GM19324 (cell line): ENCODE measurements around the gene KIZ.

Experiments used
- ATAC-seq: cut with Tn5 transposase; IDR thresholded peaks from one replicate; pipeline ENCODE4 v1.9.1; 2021; ENCODE audit warnings: mild to moderate bottlenecking, moderate library complexity; ENCODE audit not compliant: unreplicated experiment, low FRiP score

The KIZ gene

DNA sequence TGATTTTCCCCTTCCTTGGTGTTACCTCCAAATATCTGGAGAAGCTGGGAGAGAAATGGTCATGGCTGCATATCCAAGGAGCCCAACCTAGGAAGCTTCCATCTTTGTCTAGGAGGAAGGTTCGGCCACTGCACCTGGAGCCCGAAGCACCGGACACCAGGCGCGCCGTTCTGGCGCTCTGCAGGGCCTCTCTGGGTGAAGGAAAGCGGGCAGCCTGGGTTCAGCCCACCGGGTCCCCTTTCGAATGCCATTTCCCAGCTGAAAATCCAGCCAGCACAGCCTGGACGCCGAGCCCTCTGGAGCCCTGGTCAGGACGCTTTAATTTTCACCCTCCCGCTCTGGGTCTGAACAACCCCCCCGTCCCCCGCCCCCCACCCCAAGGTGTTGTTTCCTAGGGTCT lies 21.0 kb upstream of the KIZ start:
- ATAC-seq = no peak

DNA sequence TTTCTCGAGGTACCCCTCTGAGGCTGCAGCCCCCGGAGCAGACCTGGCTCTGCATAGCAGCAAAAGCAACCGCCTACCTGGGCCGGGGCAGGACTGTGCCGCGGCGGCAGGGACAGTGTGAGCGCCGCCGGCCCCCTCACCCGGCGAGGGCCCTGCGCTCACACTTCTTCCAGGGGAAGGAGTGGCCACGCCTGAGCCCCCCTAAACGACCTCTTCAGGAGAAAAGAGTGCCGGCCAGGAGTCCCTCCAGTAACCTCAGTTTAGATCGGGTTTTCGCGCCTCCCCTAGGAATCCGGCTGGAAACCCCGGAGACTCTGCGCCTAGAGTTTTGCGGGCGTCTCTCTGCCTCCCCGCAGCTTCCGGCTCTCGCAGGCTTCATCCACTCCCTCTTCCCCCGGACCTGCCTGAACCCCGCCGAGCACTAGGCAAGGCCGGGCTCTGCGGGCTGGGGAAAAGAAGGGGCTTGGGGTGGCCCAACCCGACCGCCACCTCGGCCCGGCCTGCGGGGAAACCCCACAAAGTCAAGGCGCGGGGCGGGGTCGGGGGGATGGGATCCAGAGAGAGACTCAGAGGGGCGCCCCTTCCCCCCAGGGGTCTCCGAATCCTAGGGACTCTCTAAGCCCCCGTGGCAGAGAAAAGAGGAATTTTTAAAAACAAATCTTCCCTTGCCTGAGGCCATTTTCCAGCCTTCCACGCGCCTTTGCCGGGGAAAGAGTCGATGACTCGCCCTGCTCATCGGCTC lies 20.3 kb upstream of the KIZ start:
- no peak for ATAC-seq

DNA sequence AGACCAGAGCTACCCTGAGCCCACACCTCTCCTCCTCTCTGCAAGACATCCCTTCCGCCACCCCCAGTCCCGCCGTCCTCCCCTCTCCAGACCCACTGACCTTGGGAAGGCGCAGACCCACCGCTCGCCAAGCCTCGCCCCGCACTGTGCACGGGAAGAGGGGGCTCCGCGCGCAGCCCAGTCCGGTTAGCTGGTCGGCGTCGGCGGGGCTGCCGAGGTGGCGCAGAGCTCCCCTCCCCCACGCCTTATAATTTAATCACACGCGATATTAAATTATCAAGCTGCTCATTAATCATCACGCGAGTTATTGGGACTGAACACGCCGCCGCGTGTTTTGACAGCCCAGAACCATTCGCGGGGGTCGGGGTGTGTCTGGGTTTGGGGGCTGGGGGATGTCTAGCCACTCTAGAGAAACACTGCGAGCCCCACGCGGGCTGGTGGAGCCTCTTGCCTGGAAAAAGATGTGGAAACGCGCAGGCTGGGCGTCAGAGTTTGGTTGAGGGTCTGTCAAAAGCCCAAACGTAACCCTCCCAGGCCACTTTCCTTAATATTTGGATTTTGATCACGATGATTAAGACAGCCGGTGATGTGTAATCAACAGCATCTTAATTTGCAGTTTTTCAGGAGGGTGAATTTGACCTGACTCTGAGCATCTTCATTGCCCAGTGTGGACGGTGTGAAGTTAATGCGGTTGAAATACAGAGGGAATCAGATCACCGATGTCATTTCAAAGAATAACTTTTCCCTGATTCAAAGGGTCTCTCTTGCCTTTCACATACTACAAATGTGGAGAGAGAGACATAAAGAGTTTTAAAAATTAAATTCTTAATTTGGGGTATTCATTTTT lies 19.5 kb upstream of the KIZ start, which contains the start of gene LINC00237:
LINC00237 (minus strand) TSS at position 188 of the 847 bp plus-strand sequence.
- ATAC-seq = no peak

DNA sequence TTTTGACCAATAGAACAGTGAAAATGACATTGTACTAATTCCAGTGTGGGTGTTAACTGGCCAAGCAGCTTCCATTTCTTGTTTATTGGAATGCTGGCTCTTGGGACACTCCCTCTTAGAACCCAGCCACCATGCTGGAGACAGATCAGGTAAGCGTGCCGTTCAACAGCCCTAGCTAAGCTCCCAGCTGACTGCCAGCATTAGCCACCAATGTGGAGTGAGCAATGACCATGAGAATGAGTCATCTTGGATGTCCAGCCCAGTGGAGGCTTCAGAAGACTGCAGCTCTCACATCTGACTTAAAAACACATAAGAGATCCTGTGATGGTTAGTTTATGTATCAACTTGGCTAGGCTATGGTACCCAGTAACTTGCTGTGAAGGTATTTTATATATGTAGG lies 16.7 kb upstream of the KIZ start:
- ATAC-seq = no peak

DNA sequence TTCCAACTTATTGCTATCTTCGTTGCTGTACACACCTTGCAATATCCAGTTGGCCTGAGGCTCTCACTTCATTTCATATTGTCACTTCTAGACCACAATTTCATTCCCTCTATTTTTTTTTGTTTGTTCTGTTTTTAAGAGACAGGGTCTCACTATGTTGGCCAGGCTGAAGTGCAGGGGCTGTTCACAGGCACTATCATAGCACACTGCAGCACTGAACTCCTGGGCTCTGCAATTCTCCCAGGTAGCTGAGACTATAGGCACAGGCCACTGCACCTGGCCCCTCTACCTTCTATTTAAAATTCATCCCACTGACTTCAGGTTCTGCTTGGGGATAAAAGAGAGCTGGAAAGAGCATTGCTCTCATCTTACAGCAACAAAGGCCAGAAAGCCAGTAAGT lies 15.1 kb upstream of the KIZ start:
- no peak for ATAC-seq

DNA sequence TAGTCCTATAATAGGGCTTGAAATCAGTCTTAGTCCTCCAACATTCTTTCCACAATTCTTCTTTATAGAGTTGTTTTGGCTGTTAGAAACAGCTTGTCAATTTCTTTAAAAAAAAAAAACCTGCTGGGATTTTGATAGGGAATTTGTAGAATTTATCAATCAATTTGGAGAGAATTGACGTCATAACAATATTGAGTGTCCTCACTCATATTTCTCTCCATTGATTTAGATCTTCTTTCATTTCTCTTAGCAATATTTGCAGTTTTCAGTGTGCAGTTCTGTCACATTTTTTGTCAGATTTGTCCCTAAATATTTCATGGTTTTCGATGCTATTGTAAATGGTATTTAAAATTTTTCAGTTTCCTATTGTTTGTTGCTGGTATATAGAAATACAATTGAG lies 14.5 kb upstream of the KIZ start:
- ATAC-seq = no peak

DNA sequence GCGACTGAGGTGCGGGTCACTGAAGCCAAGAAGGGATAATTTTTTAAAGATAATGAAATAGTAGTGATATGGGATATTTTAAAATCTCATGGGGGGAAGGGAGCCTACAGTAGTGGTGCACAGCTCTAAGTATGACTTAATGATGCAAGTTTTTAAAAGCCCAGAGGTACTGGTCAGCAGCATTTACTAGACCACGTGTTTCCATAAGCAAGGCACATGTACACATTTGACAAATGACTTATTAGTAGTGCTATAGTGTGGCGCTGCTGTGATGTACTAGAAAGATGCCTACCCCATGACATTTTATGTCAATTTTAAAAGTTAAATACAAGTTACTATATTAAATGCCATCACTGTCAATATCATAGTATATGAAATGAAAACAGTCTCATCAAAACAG lies 12.2 kb upstream of the KIZ start:
- ATAC-seq = no peak

DNA sequence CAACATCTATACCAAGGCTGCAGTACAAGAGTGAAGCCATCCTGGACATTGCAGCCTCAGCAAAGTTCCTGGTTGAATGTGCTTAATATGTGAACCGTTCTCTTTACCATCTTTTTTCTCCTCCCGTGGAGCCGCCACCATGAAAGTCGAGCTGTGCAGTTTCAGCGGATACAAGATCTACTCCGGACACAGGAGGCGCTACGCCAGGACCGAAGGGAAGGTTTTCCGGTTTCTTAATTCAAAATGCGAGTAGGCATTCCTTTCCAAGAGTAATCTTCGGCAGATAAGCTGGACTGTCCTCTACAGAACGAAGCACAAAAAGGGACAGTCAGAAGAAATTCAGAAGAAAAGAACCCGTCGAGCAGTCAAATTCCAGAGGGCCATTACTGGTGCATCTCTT lies 11.3 kb upstream of the KIZ start:
- no peak for ATAC-seq

DNA sequence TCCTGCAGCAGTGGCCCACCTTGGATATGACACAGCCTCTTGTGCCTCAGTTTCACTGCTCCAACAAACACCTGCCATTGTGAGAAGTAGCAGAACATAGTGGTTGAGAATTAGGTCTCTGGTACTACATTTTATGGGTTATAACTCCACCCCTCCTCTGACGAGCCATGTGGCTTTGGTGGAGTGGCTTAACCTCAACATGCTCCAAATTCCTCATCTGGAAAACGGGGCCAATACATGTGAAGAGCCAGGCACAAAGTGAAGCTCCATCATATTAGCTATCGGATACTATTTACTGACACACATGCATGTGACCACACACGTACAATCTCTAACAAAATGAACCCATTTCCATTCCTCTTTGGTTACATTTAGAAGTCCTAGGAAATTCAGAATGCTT lies 8.4 kb upstream of the KIZ start:
- no peak for ATAC-seq

DNA sequence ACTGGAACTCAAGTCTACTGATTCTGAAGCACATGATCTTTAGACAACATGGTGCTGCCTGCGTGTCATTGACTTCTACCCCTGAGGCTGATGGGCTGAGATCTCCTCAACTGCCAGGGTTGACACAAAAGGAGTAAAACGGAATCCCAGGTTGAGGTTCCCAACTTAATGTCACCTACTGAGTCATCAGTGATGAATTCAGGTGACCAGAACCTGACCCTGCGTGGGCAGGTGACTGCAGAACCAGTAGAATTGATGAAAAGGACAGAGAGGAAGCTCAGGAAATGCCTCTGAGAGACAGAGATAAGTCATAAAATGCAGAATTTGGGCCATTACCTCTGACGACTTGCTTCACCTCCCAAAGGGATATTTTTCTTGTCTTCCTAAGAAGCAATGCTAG lies 7.7 kb upstream of the KIZ start:
- ATAC-seq = no peak

DNA sequence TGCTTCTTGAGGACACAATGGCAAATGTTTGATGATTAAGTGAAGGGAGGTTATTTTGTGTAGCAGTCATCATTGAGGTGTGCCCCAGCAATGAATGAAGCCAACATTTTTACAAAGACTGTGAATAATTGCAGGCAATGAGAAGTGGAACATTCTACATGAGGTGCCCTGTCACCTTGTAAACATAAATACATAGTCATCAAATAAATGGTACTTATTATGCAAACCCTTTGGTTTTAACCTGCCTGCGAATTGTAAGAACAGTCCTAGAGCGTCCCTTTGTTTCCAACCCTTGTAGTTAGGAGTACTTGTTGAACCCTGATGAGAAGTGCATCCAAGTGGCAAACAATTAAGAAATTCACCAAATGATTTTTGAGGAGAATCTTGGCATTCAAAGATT lies 7.1 kb upstream of the KIZ start:
- no peak for ATAC-seq

DNA sequence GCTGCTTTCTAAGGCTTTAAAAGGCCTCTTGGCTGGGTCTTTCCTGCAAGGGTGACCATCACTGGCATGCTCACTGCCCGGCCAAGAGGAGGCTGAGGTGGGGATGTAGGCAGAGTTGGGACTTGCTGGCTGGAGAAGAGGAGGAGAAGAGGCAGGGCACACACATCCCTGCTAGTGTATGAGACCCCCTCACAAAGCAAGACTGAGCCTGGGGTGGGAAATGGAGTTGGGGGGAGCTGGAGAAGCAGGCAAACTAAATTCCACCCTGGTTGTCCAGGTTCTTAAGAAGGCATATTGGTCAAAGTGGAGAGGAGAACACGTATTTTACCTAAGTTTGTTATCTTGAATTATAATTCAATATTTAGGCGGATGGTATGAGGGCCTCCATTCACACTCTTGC lies 1.7 kb upstream of the KIZ start:
- ATAC-seq = no peak

DNA sequence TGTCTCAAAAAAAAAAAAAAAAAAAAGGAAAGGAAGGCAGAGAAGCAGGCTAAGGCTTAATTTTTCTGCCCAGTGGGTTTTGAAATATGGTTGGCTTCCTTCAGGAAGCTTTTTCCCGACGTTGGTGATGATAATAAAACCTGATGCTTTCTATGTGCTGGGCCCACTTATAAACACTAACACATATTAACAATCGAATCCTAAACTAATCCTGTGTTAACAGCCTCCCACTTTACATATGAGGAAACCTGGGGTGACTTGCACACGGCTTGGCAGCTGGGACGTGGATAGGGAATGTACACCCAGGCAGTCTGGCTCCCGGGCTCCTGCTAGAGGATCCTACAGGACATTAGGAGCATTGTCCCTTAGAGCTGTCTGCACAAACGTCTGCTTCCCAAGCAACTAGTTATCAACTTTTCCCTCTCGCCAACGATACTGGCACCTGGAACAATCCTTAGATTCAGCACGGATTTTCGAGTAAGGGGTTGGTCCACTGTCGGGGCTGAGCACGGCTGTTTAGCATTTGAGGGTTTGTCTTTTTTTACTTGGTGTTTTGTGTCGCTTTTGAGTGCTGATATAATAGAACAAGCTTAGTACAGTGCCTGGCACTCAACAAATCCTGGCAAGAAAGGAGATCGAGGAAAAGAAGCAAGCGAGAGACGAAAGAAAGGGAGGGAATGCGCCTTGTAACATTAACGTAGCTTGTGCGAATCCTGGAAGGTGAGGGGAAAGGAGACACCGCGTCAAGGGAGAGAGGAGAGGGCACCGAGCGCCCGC lies 622 bp upstream of the KIZ start:
- ATAC-seq = peak; percentile 30

DNA sequence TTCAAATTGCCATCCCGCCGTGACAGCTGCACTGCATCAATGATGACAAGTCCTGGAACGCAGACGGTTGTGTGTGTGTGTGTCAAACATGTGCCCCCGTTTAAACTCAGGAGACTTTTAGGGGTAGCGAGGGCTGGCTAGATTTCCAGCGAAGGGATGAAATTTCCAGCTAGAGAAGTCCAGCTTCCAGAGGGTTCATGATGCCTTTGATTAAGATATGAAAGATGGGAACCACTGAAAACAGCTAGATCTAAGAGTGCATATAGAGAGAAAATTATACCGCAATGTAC lies 644 bp downstream of the KIZ start:
- ATAC-seq = no peak

DNA sequence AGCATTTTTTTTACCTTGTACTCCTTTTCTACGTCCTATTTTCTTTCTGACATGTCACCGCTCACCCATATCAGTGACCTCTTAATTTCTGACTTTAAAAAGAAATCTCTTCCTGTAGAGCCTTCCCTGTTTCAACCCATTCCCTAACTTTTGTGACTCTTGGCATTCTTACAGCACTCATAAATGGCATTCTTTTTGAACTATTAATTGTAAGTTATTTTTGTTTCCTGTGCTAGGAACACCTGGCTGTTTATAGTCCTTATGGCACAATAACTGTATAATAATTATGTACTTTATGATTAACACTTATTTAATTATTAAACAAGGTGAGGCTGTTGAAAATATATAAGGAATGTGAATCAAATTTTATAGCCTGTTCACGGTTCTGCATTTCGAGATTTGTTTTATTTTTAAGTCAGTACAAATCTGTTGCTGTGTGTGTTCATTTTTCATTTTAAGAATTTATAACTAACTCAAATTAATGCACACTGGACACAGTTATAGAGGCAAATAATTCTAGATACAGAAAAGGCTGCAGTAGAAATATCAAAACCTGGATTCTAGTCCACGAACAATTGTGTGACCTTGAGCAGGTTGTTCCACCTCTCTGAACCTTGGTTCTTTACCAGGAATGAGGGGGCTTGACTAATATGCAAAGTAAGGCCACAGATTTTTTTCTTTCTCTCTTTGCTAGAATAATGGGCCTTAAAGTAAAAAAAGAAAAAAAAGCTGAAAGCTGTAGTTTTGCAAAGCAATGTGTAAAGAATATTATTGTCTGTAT lies 1.5 kb downstream of the KIZ start:
- no peak for ATAC-seq

DNA sequence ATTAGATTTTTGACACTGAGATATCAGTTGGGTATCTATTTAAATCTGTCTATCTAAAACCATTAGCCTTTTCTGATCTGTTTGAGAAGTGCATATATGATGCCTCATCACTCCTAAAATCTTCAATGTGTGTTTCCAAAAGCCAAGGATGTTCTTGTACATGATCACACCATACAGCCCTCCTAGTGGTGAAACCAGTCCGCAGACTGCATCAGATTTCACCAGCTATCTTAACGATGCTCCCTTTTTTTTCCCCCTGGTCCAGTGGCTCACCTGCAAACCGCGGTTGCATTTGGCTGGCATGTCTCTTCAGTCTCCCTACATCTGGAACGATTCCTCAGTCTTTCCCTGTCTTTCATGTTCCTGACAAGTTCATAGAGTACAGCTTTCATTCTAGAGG lies 4.0 kb downstream of the KIZ start:
- ATAC-seq = no peak

DNA sequence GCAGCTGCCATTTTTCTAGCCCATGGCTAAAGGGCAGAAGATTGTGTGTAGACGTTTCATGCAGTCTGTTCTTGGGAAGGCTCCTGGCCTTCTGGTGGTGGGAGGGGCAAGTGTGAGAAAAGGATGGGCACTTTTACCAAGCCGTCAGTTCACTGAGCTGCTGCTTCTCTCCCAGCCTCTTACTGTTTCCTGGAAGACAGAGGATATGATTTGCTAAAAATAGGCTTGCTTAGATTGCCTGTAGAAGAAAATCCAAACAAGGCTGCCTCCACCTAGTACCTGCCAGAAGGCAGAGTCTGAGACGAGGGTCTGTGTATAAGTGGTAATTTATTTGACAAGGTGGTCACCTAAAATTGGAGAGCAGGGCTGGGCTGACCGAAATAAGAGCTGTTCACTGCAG lies 7.5 kb downstream of the KIZ start:
- ATAC-seq = no peak

DNA sequence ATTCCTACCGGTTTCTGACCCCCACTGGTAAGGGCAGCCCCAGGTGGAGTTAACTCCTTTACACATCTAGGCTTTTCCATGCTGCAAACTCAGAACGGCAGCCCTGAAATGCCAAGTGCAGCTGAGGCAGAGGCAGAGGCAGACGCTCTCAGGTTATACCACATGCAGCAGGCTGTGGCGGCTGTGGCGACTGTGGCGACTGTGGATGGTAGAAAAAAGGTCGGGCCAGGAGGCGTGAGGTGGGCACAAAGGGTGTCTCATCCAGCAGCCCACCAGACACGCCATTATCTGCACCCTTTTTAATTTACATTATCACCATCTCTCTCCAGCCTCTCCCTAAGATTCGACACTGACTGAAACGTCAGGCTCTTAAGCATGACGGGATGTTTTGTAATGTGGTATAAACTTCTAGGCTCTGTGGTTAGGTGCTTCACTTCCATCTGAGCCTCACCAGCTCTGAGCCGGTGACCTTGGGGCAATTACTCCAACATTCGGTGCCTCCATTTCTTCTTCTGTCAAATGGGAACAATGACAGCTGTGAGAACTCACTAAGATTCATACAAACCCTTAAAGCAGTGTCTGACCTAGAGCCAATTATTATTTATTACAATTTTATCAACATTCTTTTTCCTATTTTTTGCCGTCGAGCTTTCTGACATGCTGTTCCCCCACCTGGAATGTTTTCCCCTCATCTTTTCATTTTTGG lies 8.2 kb downstream of the KIZ start:
- no peak for ATAC-seq

DNA sequence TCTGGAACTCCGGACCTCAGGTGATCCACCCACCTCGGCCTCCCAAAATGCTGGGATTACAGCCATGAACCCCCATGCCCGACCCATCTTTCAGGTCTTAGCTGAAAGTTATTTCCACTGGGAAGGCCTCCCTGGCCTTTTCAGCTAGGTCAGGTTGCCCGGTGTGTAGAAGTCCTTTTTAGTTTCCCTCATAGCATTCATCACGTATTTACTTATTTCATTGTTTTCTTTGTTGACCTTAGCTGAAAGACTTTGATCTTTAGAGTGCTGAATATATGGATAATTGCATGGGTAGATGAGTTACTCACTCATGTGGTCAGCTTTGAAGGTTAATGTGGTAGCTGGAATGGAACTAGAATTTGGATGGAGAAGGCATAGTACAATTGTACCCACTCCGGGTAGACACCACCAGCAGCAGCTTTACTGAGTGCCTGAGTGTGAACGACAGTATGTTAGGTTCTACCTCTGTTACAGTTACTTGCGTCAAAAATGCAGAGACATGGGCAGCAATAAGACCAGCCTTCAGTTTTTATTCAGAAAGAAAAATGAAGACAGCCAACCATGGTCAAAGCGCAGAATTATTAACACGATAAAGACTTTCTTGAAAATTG lies 9.1 kb downstream of the KIZ start:
- no peak for ATAC-seq
